ENCODE results near the gene ATPAF1.

GRCh38 chr1:46638921-46639320 is 29.2 kb downstream of the ATPAF1 start:
- no peak for TF ChIP-seq EZH2phosphoT487 (IDR thresholded peaks at IDR 0.05; ENCODE audit: insufficient read depth, low read depth)
- TF ChIP-seq EZH2 (IDR thresholded peaks at IDR 0.05; ENCODE audit: insufficient read depth, poor library complexity, severe bottlenecking) = no peak

Measured in GM23248 (cell line).